ENCODE measurements around the gene TMTC2. TPM values are rescaled to one million over a fixed set of nuclear protein-coding genes. Genes with fewer than 3 reads are reported as not detected.
A peak's percentile ranks its signal among the peaks of the same experiment; 100 is the strongest.

Gene TMTC2
- total RNA-seq, 1 donor from 2014 or later, result 25.5 TPM

- no peak for DNase-seq (ENCODE audit: low spot score)
- no peak for ATAC-seq
- intact Hi-C loops (cut with DNase I), result no loop called here
Observed at GRCh38 chr12:82672811-82673495, 13.8 kb upstream of the TMTC2 start.

GRCh38 chr12:82673698-82674097, 13.0 kb upstream of the TMTC2 start:
- ATAC-seq (no peak), DNase-seq (ENCODE audit: low spot score) (no peak)
- intact Hi-C loops (cut with DNase I), result no loop called here

GRCh38 chr12:82675246-82675645, 11.5 kb upstream of the TMTC2 start:
- DNase-seq (ENCODE audit: low spot score) (no peak), ATAC-seq (no peak)
- intact Hi-C loops (cut with DNase I), result no loop called here

- DNase-seq (ENCODE audit: low spot score), result no peak
- intact Hi-C loops (cut with DNase I), result loop anchor here (10.0 kb wide), 1 partner anchor 1712 kb away; no protein-coding TSS in a partner anchor
- ATAC-seq, result no peak
Observed at GRCh38 chr12:82682326-82682725, 4.4 kb upstream of the TMTC2 start.

GRCh38 chr12:82682851-82683261, 3.9 kb upstream of the TMTC2 start:
- DNase-seq (ENCODE audit: low spot score) (no peak), ATAC-seq (no peak)
- intact Hi-C loops (cut with DNase I), result loop anchor here (10.0 kb wide), 1 partner anchor 1712 kb away; no protein-coding TSS in a partner anchor

- peak; percentile 98 for DNase-seq (ENCODE audit: low spot score)
- intact Hi-C loops (cut with DNase I), result loop anchor here (10.0 kb wide), 1 partner anchor 1709 kb away; no protein-coding TSS in a partner anchor
- peak; percentile 91 for ATAC-seq
Observed at GRCh38 chr12:82685790-82686167, 927 bp upstream of the TMTC2 start.

- intact Hi-C loops (cut with DNase I), result loop anchor here (10.0 kb wide), 1 partner anchor 1707 kb away; no protein-coding TSS in a partner anchor
- peak; percentile 60 for DNase-seq (ENCODE audit: low spot score)
- peak; percentile 73 for ATAC-seq
Observed at GRCh38 chr12:82687021-82688011, 610 bp downstream of the TMTC2 start.

- ATAC-seq, result no peak
- intact Hi-C loops (cut with DNase I), result loop anchor here (10.0 kb wide), 1 partner anchor 1707 kb away; no protein-coding TSS in a partner anchor
Observed at GRCh38 chr12:82688035-82688501, 1.4 kb downstream of the TMTC2 start.

GRCh38 chr12:82688596-82688995, 1.9 kb downstream of the TMTC2 start:
- ATAC-seq (no peak), DNase-seq (ENCODE audit: low spot score) (no peak)
- intact Hi-C loops (cut with DNase I), result loop anchor here (10.0 kb wide), 1 partner anchor 1706 kb away; no protein-coding TSS in a partner anchor

More at GRCh38 chr12:82688035-82688501, 1.4 kb downstream of the TMTC2 start:
- DNase-seq (ENCODE audit: low spot score), result no peak

GRCh38 chr12:82690006-82690405, 3.3 kb downstream of the TMTC2 start:
- intact Hi-C loops (cut with DNase I), result no loop called here
- no peak for ATAC-seq

GRCh38 chr12:82691513-82691912, 4.8 kb downstream of the TMTC2 start:
- ATAC-seq (no peak), DNase-seq (ENCODE audit: low spot score) (no peak)
- intact Hi-C loops (cut with DNase I), result no loop called here

More at GRCh38 chr12:82690006-82690405, 3.3 kb downstream of the TMTC2 start:
- no peak for DNase-seq (ENCODE audit: low spot score)

GRCh38 chr12:82694276-82694675, 7.6 kb downstream of the TMTC2 start:
- ATAC-seq (no peak), DNase-seq (ENCODE audit: low spot score) (no peak)
- intact Hi-C loops (cut with DNase I), result no loop called here

- ATAC-seq, result no peak
- intact Hi-C loops (cut with DNase I), result no loop called here
Observed at GRCh38 chr12:82694970-82695369, 8.3 kb downstream of the TMTC2 start.

GRCh38 chr12:82695531-82695930, 8.8 kb downstream of the TMTC2 start:
- no peak for ATAC-seq
- no peak for DNase-seq (ENCODE audit: low spot score)
- intact Hi-C loops (cut with DNase I), result no loop called here

More at GRCh38 chr12:82694970-82695369, 8.3 kb downstream of the TMTC2 start:
- no peak for DNase-seq (ENCODE audit: low spot score)

GRCh38 chr12:82696543-82696942, 9.8 kb downstream of the TMTC2 start:
- DNase-seq (ENCODE audit: low spot score) (no peak), ATAC-seq (no peak)
- intact Hi-C loops (cut with DNase I), result no loop called here

GRCh38 chr12:82698708-82699564, 12.2 kb downstream of the TMTC2 start:
- ATAC-seq (no peak), DNase-seq (ENCODE audit: low spot score) (no peak)
- intact Hi-C loops (cut with DNase I), result no loop called here

GRCh38 chr12:82705774-82706173, 19.1 kb downstream of the TMTC2 start:
- DNase-seq (ENCODE audit: low spot score) (no peak), ATAC-seq (no peak)
- intact Hi-C loops (cut with DNase I), result no loop called here

GRCh38 chr12:82708061-82708879, 21.6 kb downstream of the TMTC2 start:
- intact Hi-C loops (cut with DNase I), result no loop called here
- DNase-seq (ENCODE audit: low spot score), result no peak
- ATAC-seq, result peak; percentile 71

Measured in sciatic nerve (tissue), 2 donors.